Caco-2 (cell line): Measurements from ENCODE around the gene CSNK2A2. TPM values are rescaled to one million over a fixed set of nuclear protein-coding genes. Genes with fewer than 3 reads are reported as not detected.

Source experiments
- BruUV-seq: library from RNA; stranded (reverse); fragments of 400-500 nt; replicated peaks from 2 replicates; lab custom pipeline; 2021; lab: Mats Ljungman, UMichigan
- CTCF ChIA-PET: fragments of 300-600 bp; sonication (Branson Sonifier 250); formaldehyde crosslinking; loops from one replicate; lab custom pipeline; 2022; ENCODE audit warnings: antibody characterized with exemption; lab: Charles Lee
- POLR2A ChIA-PET: fragments of 300-600 bp; sonication (Branson Sonifier 250); formaldehyde crosslinking; loops from one replicate; lab custom pipeline; 2022; ENCODE audit warnings: antibody characterized with exemption; lab: Charles Lee
- DNase-seq, 2 experiments: peaks; one replicate each; pipeline versions ENCODE4 v3.0.0 to v3.0.0-alpha.2; 2020 to 2022
- H3K27me3 ChIP-seq: replicated peaks from 2 replicates; pipeline ENCODE4 v1.6.0; 2011; ENCODE audit warnings: low read length; ENCODE audit not compliant: control insufficient read depth, insufficient read depth
- H3K36me3 ChIP-seq: 2 replicates; pipeline ENCODE4 v1.5.1; 2011; ENCODE audit warnings: low read length; ENCODE audit not compliant: control insufficient read depth, insufficient read depth
- H3K4me1 ChIP-seq: fragments of 250-450 bp; sonication (Bioruptor Pico); 2 replicates; pipeline ENCODE4 v1.5.1; 2020; ENCODE audit warnings: mild to moderate bottlenecking
- H3K4me3 ChIP-seq: 2 replicates; pipeline ENCODE4 v1.5.1; 2011; ENCODE audit warnings: low read depth, mild to moderate bottlenecking, control low read depth, low read length
- H3K9me3 ChIP-seq: fragments of 250-450 bp; sonication (Bioruptor Pico); 2 replicates; pipeline ENCODE4 v1.5.1; 2020; ENCODE audit warnings: mild to moderate bottlenecking, moderate library complexity
- H3K27ac Mint-ChIP-seq: one replicate; pipeline ENCODE4 v1.8.0; 2022; ENCODE audit warnings: mixed read lengths; ENCODE audit not compliant: unreplicated experiment
- H3K27me3 Mint-ChIP-seq: one replicate; pipeline ENCODE4 v1.8.0; 2022; ENCODE audit warnings: mixed read lengths; ENCODE audit not compliant: insufficient read depth, unreplicated experiment
- H3K36me3 Mint-ChIP-seq: one replicate; pipeline ENCODE4 v1.8.0; 2022; ENCODE audit warnings: mild to moderate bottlenecking, mixed read lengths; ENCODE audit not compliant: insufficient read depth, unreplicated experiment
- H3K4me1 Mint-ChIP-seq: one replicate; pipeline ENCODE4 v1.8.0; 2022; ENCODE audit warnings: low read depth, mixed read lengths; ENCODE audit not compliant: unreplicated experiment
- H3K4me3 Mint-ChIP-seq: one replicate; pipeline ENCODE4 v1.8.0; 2022; ENCODE audit warnings: mild to moderate bottlenecking, moderate library complexity, mixed read lengths; ENCODE audit not compliant: unreplicated experiment
- H3K9me3 Mint-ChIP-seq: one replicate; pipeline ENCODE4 v1.8.0; 2022; ENCODE audit warnings: mixed read lengths; ENCODE audit not compliant: unreplicated experiment
- CTCF ChIP-seq, 2 experiments: fragments of 200-600 bp in 1 of 2; IDR thresholded peaks; 1 replicate in 1 of 2; 2 replicates in 1 of 2; pipeline versions ENCODE4 v1.5.1 to v1.8.0; 2011 to 2022; ENCODE audit warnings: antibody characterized with exemption in 1 of 2, control low read depth in 1 of 2, inconsistent platforms in 1 of 2, low read depth in 1 of 2, low read length in 1 of 2, mild to moderate bottlenecking in 1 of 2, moderate library complexity in 1 of 2; ENCODE audit not compliant: insufficient read depth in 1 of 2, severe bottlenecking in 1 of 2, unreplicated experiment in 1 of 2
- intact Hi-C: fragments of 100-400 bp; cut with micrococcal nuclease; formaldehyde crosslinking; loops from one replicate; pipeline ENCODE4 v1.10.0; 2022; ENCODE audit not compliant: unreplicated experiment
- total RNA-seq: library from RNA; stranded (reverse); gene quantifications from 2 replicates; pipeline ENCODE4 v1.2.3, GENCODE V29; 2022

Gene CSNK2A2
- total RNA-seq, 1 experiment from 2014 or later: 181 TPM

- intact Hi-C loops: loop anchor here (5.0 kb wide), 2 partner anchors 229 to 329 kb away; no protein-coding TSS in a partner anchor
- Histone ChIP-seq H3K9me3 (no peaks in the 10 kb centered on the region), H3K4me1 (peaks cover 42% of the 10 kb centered on the region), H3K36me3 (no peaks in the 10 kb centered on the region; the same call in 1 of the 2 replicates), H3K4me3 (no peak overlapping the region), H3K27me3 (no peaks in the 10 kb centered on the region)
- Mint-ChIP-seq H3K4me1 (peaks cover 40% of the 10 kb centered on the region), H3K4me3 (no peak overlapping the region), H3K9me3 (no peaks in the 10 kb centered on the region), H3K27ac (no peak overlapping the region), H3K27me3 (no peaks in the 10 kb centered on the region), H3K36me3 (peaks cover 23% of the 10 kb centered on the region)
- CTCF ChIA-PET: no interaction called here
- DNase-seq: no peak
- no peak for TF ChIP-seq CTCF (IDR thresholded peaks at IDR 0.05; ENCODE audit: insufficient read depth in 1 of 2, low read depth in 1 of 2, low read length in 1 of 2, severe bottlenecking in 1 of 2, unreplicated experiment in 1 of 2)
- no TSS peak for BruUV-seq
- POLR2A ChIA-PET: interaction anchor here (0.5 kb wide), 1 partner anchor 101 kb away, joined by 3 read pairs; no protein-coding TSS in a partner anchor
These were observed 72.0 kb downstream of the CSNK2A2 start for GRCh38 chr16:58125781-58126335.

- Mint-ChIP-seq H3K36me3 (peaks cover 23% of the 10 kb centered on the region), H3K27ac (no peak overlapping the region), H3K4me3 (no peak overlapping the region), H3K9me3 (no peaks in the 10 kb centered on the region), H3K27me3 (no peaks in the 10 kb centered on the region), H3K4me1 (peaks cover 49% of the 10 kb centered on the region)
- Histone ChIP-seq H3K4me3 (no peak overlapping the region), H3K36me3 (no peaks in the 10 kb centered on the region; the same call in 1 of the 2 replicates), H3K9me3 (no peaks in the 10 kb centered on the region), H3K27me3 (no peaks in the 10 kb centered on the region), H3K4me1 (peaks cover 50% of the 10 kb centered on the region)
- intact Hi-C loops: loop anchor here (5.0 kb wide), 2 partner anchors 228 to 328 kb away; no protein-coding TSS in a partner anchor
- CTCF ChIA-PET: no interaction called here
- POLR2A ChIA-PET: no interaction called here
- no peak for DNase-seq
- no TSS peak for BruUV-seq
- no peak for TF ChIP-seq CTCF (IDR thresholded peaks at IDR 0.05; ENCODE audit: insufficient read depth in 1 of 2, low read depth in 1 of 2, low read length in 1 of 2, severe bottlenecking in 1 of 2, unreplicated experiment in 1 of 2)
These were observed 72.9 kb downstream of the CSNK2A2 start for GRCh38 chr16:58125041-58125440.

- Mint-ChIP-seq H3K27me3 (no peaks in the 10 kb centered on the region), H3K4me3 (no peak overlapping the region), H3K4me1 (peaks cover 53% of the 10 kb centered on the region), H3K27ac (no peak overlapping the region), H3K9me3 (no peaks in the 10 kb centered on the region), H3K36me3 (peaks cover 22% of the 10 kb centered on the region)
- Histone ChIP-seq H3K9me3 (no peaks in the 10 kb centered on the region), H3K4me1 (peaks cover 51% of the 10 kb centered on the region), H3K27me3 (no peaks in the 10 kb centered on the region), H3K36me3 (no peaks in the 10 kb centered on the region; the same call in 1 of the 2 replicates), H3K4me3 (no peak overlapping the region)
- no peak for TF ChIP-seq CTCF (IDR thresholded peaks at IDR 0.05; ENCODE audit: insufficient read depth in 1 of 2, low read depth in 1 of 2, low read length in 1 of 2, severe bottlenecking in 1 of 2, unreplicated experiment in 1 of 2)
- no peak for DNase-seq
- intact Hi-C loops: no loop called here
- no TSS peak for BruUV-seq
- CTCF ChIA-PET: no interaction called here
- POLR2A ChIA-PET: no interaction called here
These were observed 73.3 kb downstream of the CSNK2A2 start for GRCh38 chr16:58124601-58124915.
